GM12878 (cell line): ENCODE measurements around the gene PCDHGA7. TPM values are rescaled to one million over a fixed set of nuclear protein-coding genes. Genes with fewer than 3 reads are reported as not detected.

Source experiments
- CBX3 ChIP-seq: fragments of 200-600 bp; sonication (generic); IDR thresholded peaks from 2 replicates; pipeline ENCODE4 v1.6.1; 2016; ENCODE audit warnings: low read depth, borderline replicate concordance
- CBX5 ChIP-seq: sonication (generic); IDR thresholded peaks from 2 replicates; pipeline ENCODE4 v1.6.1; 2016; ENCODE audit warnings: low read depth, moderate library complexity, mild to moderate bottlenecking, inconsistent platforms
- GATAD2B ChIP-seq: fragments of 450-650 bp; conservative IDR thresholded peaks from 2 replicates; pipeline ENCODE4 v1.6.1; 2017; ENCODE audit warnings: low read depth, mild to moderate bottlenecking, moderate library complexity
- HDAC2 ChIP-seq: fragments of 200-600 bp; sonication (generic); IDR thresholded peaks from 2 replicates; pipeline ENCODE4 v1.6.1; 2017
- IKZF1 ChIP-seq: fragments of 450-650 bp; conservative IDR thresholded peaks from 2 replicates; pipeline ENCODE4 v1.6.1; 2017; ENCODE audit warnings: antibody characterized with exemption, mild to moderate bottlenecking
- IKZF2 ChIP-seq, 2 experiments: fragments of 450-650 bp; IDR thresholded peaks; 2 replicates each; pipeline ENCODE4 v1.6.1; 2017; ENCODE audit warnings: mild to moderate bottlenecking in 2 of 2, moderate library complexity in 2 of 2
- MEF2A ChIP-seq: IDR thresholded peaks from 2 replicates; pipeline ENCODE4 v1.6.1; 2011; ENCODE audit warnings: low read depth, mild to moderate bottlenecking, low read length, moderate library complexity; ENCODE audit not compliant: insufficient read depth
- MYB ChIP-seq: fragments of 150-350 bp; IDR thresholded peaks from 2 replicates; pipeline ENCODE4 v1.6.1; 2014; ENCODE audit warnings: mild to moderate bottlenecking, low read depth, low read length, borderline replicate concordance
- NBN ChIP-seq: fragments of 450-650 bp; IDR thresholded peaks from 2 replicates; pipeline ENCODE4 v1.6.1; 2016
- NFXL1 ChIP-seq: fragments of 450-650 bp; IDR thresholded peaks from 2 replicates; pipeline ENCODE4 v1.6.1; 2017; ENCODE audit warnings: antibody characterized with exemption, mild to moderate bottlenecking, borderline replicate concordance
- PAX5 ChIP-seq: IDR thresholded peaks from 2 replicates; pipeline ENCODE4 v1.6.1; 2011; ENCODE audit warnings: low read depth, low read length, borderline replicate concordance
- RBBP5 ChIP-seq: fragments of 200-600 bp; sonication (generic); conservative IDR thresholded peaks from 2 replicates; pipeline ENCODE4 v1.6.1; 2016
- SMARCA5 ChIP-seq: fragments of 450-650 bp; IDR thresholded peaks from 2 replicates; pipeline ENCODE4 v1.6.1; 2017; ENCODE audit warnings: mild to moderate bottlenecking
- SREBF2 ChIP-seq: IDR thresholded peaks from 2 replicates; pipeline ENCODE4 v1.6.1; 2012; ENCODE audit warnings: mild to moderate bottlenecking, low read length
- SRF ChIP-seq, 2 experiments: IDR thresholded peaks; 2 replicates each; pipeline ENCODE4 v1.6.1; 2011; ENCODE audit warnings: low read depth in 2 of 2, low read length in 2 of 2, mild to moderate bottlenecking in 1 of 2, moderate library complexity in 1 of 2
- SUPT20H ChIP-seq: IDR thresholded peaks from 2 replicates; pipeline ENCODE4 v1.6.1; 2011; ENCODE audit warnings: low read depth, mild to moderate bottlenecking, low read length, moderate library complexity, borderline replicate concordance; ENCODE audit not compliant: control insufficient read depth
- TCF3 ChIP-seq: IDR thresholded peaks from 2 replicates; pipeline ENCODE4 v1.6.1; 2012; ENCODE audit warnings: low read depth, mild to moderate bottlenecking, low read length, borderline replicate concordance; ENCODE audit not compliant: insufficient read depth
- ZBTB33 ChIP-seq: fragments of 450-650 bp; IDR thresholded peaks from 2 replicates; pipeline ENCODE4 v1.6.1; 2017; ENCODE audit warnings: mild to moderate bottlenecking
- ZBTB40 ChIP-seq: fragments of 450-650 bp; IDR thresholded peaks from 2 replicates; pipeline ENCODE4 v1.6.1; 2016; ENCODE audit warnings: mild to moderate bottlenecking, moderate library complexity, borderline replicate concordance
- ZNF207 ChIP-seq: fragments of 450-650 bp; IDR thresholded peaks from 2 replicates; pipeline ENCODE4 v1.6.1; 2014; ENCODE audit warnings: antibody characterized with exemption, mild to moderate bottlenecking, borderline replicate concordance
- polyA plus RNA-seq, 11 experiments: library from polyadenylated mRNA; depleted of rRNA in 4 of 11; unstranded in 6 of 11; stranded (reverse) in 5 of 11; fragments of >200 nt; fragmentation: Nextera tagmentation in 4 of 11; fragmentation: Illumina TruSeq in 1 of 11; extraction: Ambion mirVana in 4 of 11; extraction: Trizol in 1 of 11; gene quantifications; 1 replicate in 1 of 11; 2 replicates in 10 of 11; pipeline versions ENCODE4 v1.2.1 to v1.2.3, GENCODE V29; 2011 to 2016; ENCODE audit warnings: inconsistent platforms in 2 of 11, missing spikeins in 2 of 11, low read depth in 1 of 11
- total RNA-seq, 4 experiments: library from RNA; depleted of rRNA in 3 of 4; stranded (reverse); fragments of >200 nt in 3 of 4; fragmentation: Illumina TruSeq in 1 of 4; extraction: Trizol in 1 of 4; gene quantifications; 2 replicates each; pipeline versions ENCODE4 v1.2.1 to v1.2.3, GENCODE V29; 2013 to 2021
- TF ChIP-seq, protein P1 (sequence below): fragments of 450-650 bp; conservative IDR thresholded peaks from 2 replicates; pipeline ENCODE4 v1.6.1; 2017; ENCODE audit warnings: mild to moderate bottlenecking, moderate library complexity
- TF ChIP-seq, protein P2 (sequence below): IDR thresholded peaks from 2 replicates; pipeline ENCODE4 v1.6.1; 2011; ENCODE audit warnings: borderline replicate concordance, low read depth, mild to moderate bottlenecking, moderate library complexity, low read length; ENCODE audit not compliant: insufficient read depth, poor library complexity, severe bottlenecking

The PCDHGA7 gene
- total and polyA plus RNA-seq, 10 of the 15 experiments (the other 5 are each of a cell fraction or from before 2014, with no cell fraction given): 0.01 to 0.18 (median 0.08) TPM; not detected in 3

DNA sequence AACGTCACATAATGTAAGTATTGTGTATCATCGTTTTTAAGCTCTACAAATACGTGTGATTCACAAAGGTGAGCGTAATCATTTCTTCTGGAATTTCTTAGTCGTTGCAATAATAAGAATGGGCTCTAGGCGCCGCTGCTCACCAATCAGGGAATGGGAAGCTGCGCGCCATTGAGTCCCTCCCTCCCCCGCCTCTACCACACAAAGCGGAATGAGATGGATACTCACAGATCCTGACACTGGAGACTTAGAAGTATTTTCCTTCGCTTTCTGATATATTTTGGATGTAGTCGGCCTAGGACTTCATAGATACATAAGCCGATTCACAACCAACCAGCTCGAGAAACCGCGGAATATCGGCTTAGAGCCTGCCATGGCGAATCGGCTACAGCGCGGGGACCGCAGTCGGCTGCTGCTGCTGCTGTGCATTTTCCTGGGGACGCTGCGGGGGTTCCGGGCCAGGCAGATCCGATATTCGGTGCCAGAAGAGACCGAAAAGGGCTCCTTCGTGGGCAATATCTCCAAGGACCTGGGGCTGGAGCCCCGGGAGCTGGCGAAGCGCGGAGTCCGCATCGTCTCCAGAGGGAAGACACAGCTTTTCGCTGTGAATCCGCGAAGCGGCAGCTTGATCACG, 38.4 kb downstream of the PCDHGA7 start, which contains the start of gene PCDHGA11 (continued):
- TF ChIP-seq ZBTB40 (no peak), MYB (no peak), GATAD2B (no peak), SREBF2 (no peak), CBX3 (no peak), IKZF1 (peak; percentile 38), MEF2A (no peak), IKZF2 (IDR thresholded peaks at IDR 0.05) (peak; percentile 33 to 36; a peak in 3 of 4 replicates), TCF3 (no peak), ZNF207 (no peak), ZBTB33 (no peak), PAX5 (no peak), NBN (0 out of 2 replicates have a peak, but pooled peaks have one; percentile 65), NFXL1 (no peak), HDAC2 (no peak), CBX5 (peak; percentile 84; the same call in 1 of the 2 replicates), SRF (IDR thresholded peaks at IDR 0.05; ENCODE audit: low read depth in 2 of 2, low read length in 2 of 2) (no peak), SMARCA5 (0 out of 2 replicates have a peak, but pooled peaks have one; percentile 56), SUPT20H (no peak), RBBP5 (no peak)
- TF ChIP-seq, protein P1, sequence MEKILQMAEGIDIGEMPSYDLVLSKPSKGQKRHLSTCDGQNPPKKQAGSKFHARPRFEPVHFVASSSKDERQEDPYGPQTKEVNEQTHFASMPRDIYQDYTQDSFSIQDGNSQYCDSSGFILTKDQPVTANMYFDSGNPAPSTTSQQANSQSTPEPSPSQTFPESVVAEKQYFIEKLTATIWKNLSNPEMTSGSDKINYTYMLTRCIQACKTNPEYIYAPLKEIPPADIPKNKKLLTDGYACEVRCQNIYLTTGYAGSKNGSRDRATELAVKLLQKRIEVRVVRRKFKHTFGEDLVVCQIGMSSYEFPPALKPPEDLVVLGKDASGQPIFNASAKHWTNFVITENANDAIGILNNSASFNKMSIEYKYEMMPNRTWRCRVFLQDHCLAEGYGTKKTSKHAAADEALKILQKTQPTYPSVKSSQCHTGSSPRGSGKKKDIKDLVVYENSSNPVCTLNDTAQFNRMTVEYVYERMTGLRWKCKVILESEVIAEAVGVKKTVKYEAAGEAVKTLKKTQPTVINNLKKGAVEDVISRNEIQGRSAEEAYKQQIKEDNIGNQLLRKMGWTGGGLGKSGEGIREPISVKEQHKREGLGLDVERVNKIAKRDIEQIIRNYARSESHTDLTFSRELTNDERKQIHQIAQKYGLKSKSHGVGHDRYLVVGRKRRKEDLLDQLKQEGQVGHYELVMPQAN: no peak
- TF ChIP-seq, protein P2, sequence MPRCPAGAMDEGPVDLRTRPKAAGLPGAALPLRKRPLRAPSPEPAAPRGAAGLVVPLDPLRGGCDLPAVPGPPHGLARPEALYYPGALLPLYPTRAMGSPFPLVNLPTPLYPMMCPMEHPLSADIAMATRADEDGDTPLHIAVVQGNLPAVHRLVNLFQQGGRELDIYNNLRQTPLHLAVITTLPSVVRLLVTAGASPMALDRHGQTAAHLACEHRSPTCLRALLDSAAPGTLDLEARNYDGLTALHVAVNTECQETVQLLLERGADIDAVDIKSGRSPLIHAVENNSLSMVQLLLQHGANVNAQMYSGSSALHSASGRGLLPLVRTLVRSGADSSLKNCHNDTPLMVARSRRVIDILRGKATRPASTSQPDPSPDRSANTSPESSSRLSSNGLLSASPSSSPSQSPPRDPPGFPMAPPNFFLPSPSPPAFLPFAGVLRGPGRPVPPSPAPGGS: no peak
